ENCODE measurements around the gene CCDC70.

Gene CCDC70

DNA sequence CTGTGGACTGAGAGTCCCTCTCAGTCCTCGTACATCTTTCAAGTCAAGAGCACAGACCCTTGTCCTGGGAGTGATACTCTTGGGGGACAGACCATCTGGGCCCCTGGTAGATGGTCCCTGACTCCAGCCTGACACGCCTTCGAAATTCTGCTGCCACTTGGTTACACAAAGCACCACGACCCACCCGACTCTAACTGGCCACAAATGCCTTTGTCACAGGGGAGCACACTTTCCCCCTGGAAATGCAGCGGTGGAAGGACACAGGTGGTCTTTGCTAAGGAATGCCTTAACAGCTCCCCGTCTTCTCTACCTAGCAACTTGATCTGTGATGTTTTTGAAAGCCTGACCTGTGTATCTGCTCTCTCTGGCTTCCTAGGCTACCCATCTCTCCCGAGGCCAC, 44.1 kb upstream of the CCDC70 start:
- TF ChIP-seq ZNF404 (tag by site-specific recombination; IDR thresholded peaks at IDR 0.05): no peak
- no peak for TF ChIP-seq HOXD13 (CRISPR knock-in tag; IDR thresholded peaks at IDR 0.05; ENCODE audit: borderline replicate concordance)
- TF ChIP-seq ZEB2 (tag by site-specific recombination; IDR thresholded peaks at IDR 0.05): no peak
- TF ChIP-seq ZFP3 (tag by site-specific recombination; IDR thresholded peaks at IDR 0.05; ENCODE audit: low read depth): no peak
- TF ChIP-seq ZNF184 (tag by site-specific recombination; IDR thresholded peaks at IDR 0.05): no peak
- no peak for TF ChIP-seq ZNF211 (tag by site-specific recombination; IDR thresholded peaks at IDR 0.05; ENCODE audit: low read depth)
- CTCF ChIA-PET: no interaction called here

GRCh38 chr13:51818276-51818675, 43.5 kb upstream of the CCDC70 start:
- no peaks in the 10 kb centered on the region for H3K4me1 ChIP-seq (ENCODE audit: control insufficient read depth, insufficient read depth, low read length)
- no peaks in the 10 kb centered on the region for H3K36me3 ChIP-seq (ENCODE audit: control insufficient read depth in 2 of 2, insufficient read depth in 1 of 2, low read length in 2 of 2)
- H3K9me3 ChIP-seq (ENCODE audit: control insufficient read depth, insufficient read depth, low read depth, low read length): no peaks in the 10 kb centered on the region
- CTCF ChIA-PET: no interaction called here
- POLR2A ChIA-PET: no interaction called here
- no peak overlapping the region for H3K4me3 ChIP-seq (ENCODE audit: low read depth, low read length)
- TF ChIP-seq ZNF350 (tag by site-specific recombination; IDR thresholded peaks at IDR 0.05): no peak
- no peak for TF ChIP-seq ZNF791 (tag by site-specific recombination; IDR thresholded peaks at IDR 0.05)
- TF ChIP-seq ZNF501 (tag by site-specific recombination; IDR thresholded peaks at IDR 0.05): no peak
- no peak for TF ChIP-seq ZNF274 (IDR thresholded peaks at IDR 0.05; ENCODE audit: low read length)
- TF ChIP-seq ZNF274 (tag by site-specific recombination; IDR thresholded peaks at IDR 0.05; ENCODE audit: borderline replicate concordance): no peak
- TF ChIP-seq ZXDB (tag by site-specific recombination; IDR thresholded peaks at IDR 0.05): no peak
- no peak for TF ChIP-seq ZSCAN16 (tag by site-specific recombination; IDR thresholded peaks at IDR 0.05)
- no peak for TF ChIP-seq BCL11B (tag by site-specific recombination; IDR thresholded peaks at IDR 0.05; ENCODE audit: low read depth)
- TF ChIP-seq ZNF645 (tag by site-specific recombination; IDR thresholded peaks at IDR 0.05): no peak
- H3K27ac ChIP-seq (ENCODE audit: extremely low read depth, low read depth, low read length): no peak overlapping the region

More for the DNA sequence above, 44.1 kb upstream of the CCDC70 start:
- POLR2A ChIA-PET: no interaction called here
- no peaks in the 10 kb centered on the region for H3K9me3 ChIP-seq (ENCODE audit: control insufficient read depth, insufficient read depth, low read depth, low read length)
- no peak overlapping the region for H3K4me3 ChIP-seq (ENCODE audit: low read depth, low read length)
- no peak overlapping the region for H3K27ac ChIP-seq (ENCODE audit: extremely low read depth, low read depth, low read length)
- H3K36me3 ChIP-seq (ENCODE audit: control insufficient read depth in 2 of 2, insufficient read depth in 1 of 2, low read length in 2 of 2): no peaks in the 10 kb centered on the region
- no peaks in the 10 kb centered on the region for H3K4me1 ChIP-seq (ENCODE audit: control insufficient read depth, insufficient read depth, low read length)

GRCh38 chr13:51818781-51819511, 42.8 kb upstream of the CCDC70 start:
- H3K9me3 ChIP-seq (ENCODE audit: control insufficient read depth, insufficient read depth, low read depth, low read length): no peaks in the 10 kb centered on the region
- POLR2A ChIA-PET: interaction anchor here (1.0 kb wide), 1 partner anchor 366 kb away, joined by 3 read pairs; the partner anchor contains the start of gene INTS6
- H3K4me1 ChIP-seq (ENCODE audit: control insufficient read depth, insufficient read depth, low read length): no peaks in the 10 kb centered on the region
- H3K4me3 ChIP-seq (ENCODE audit: low read depth, low read length): no peak overlapping the region
- no peaks in the 10 kb centered on the region for H3K36me3 ChIP-seq (ENCODE audit: control insufficient read depth in 2 of 2, insufficient read depth in 1 of 2, low read length in 2 of 2)
- CTCF ChIA-PET: interaction anchor here (0.7 kb wide), 1 partner anchor 391 kb away, joined by 4 read pairs; no protein-coding TSS in a partner anchor
- H3K27ac ChIP-seq (ENCODE audit: extremely low read depth, low read depth, low read length): no peak overlapping the region
- TF ChIP-seq ZNF555 (tag by site-specific recombination; conservative IDR thresholded peaks at IDR 0.05) (no peak), ZNF16 (tag by site-specific recombination; IDR thresholded peaks at IDR 0.05; ENCODE audit: low read depth) (no peak), EGR2 (tag by site-specific recombination; IDR thresholded peaks at IDR 0.05; ENCODE audit: low read depth) (no peak), ZNF629 (tag by site-specific recombination; IDR thresholded peaks at IDR 0.05) (no peak), ZNF112 (tag by site-specific recombination; IDR thresholded peaks at IDR 0.05) (no peak), ZNF585B (tag by site-specific recombination; IDR thresholded peaks at IDR 0.05) (no peak), ZBTB17 (tag by site-specific recombination; IDR thresholded peaks at IDR 0.05) (no peak), ZSCAN23 (tag by site-specific recombination; IDR thresholded peaks at IDR 0.05) (no peak), KLF1 (tag by site-specific recombination; IDR thresholded peaks at IDR 0.05) (no peak), ZBTB7A (tag by site-specific recombination; IDR thresholded peaks at IDR 0.05; ENCODE audit: low read depth) (no peak), ZFP37 (tag by site-specific recombination; IDR thresholded peaks at IDR 0.05) (no peak), ZNF146 (tag by site-specific recombination; IDR thresholded peaks at IDR 0.05) (no peak)
- TF ChIP-seq, protein P1, sequence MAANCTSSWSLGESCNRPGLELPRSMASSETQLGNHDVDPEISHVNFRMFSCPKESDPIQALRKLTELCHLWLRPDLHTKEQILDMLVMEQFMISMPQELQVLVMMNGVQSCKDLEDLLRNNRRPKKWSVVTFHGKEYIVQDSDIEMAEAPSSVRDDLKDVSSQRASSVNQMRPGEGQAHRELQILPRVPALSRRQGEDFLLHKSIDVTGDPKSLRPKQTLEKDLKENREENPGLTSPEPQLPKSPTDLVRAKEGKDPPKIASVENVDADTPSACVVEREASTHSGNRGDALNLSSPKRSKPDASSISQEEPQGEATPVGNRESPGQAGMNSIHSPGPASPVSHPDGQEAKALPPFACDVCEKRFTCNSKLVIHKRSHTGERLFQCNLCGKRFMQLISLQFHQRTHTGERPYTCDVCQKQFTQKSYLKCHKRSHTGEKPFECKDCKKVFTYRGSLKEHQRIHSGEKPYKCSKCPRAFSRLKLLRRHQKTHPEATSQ (tag by site-specific recombination; IDR thresholded peaks at IDR 0.05): no peak
- TF ChIP-seq, protein P2, sequence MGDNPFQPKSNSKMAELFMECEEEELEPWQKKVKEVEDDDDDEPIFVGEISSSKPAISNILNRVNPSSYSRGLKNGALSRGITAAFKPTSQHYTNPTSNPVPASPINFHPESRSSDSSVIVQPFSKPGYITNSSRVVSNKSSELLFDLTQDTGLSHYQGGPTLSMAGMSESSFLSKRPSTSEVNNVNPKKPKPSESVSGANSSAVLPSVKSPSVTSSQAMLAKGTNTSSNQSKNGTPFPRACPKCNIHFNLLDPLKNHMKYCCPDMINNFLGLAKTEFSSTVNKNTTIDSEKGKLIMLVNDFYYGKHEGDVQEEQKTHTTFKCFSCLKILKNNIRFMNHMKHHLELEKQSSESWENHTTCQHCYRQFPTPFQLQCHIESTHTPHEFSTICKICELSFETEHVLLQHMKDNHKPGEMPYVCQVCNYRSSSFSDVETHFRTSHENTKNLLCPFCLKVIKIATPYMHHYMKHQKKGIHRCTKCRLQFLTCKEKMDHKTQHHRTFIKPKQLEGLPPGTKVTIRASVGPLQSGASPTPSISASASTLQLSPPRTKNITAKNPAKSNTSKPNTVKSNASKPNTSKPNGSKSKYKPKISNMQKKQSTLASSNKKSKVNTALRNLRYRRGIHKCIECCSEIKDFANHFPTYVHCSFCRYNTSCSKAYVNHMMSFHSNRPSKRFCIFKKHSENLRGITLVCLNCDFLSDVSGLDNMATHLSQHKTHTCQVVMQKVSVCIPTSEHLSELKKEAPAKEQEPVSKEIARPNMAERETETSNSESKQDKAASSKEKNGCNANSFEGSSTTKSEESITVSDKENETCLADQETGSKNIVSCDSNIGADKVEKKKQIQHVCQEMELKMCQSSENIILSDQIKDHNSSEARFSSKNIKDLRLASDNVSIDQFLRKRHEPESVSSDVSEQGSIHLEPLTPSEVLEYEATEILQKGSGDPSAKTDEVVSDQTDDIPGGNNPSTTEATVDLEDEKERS (tag by site-specific recombination; IDR thresholded peaks at IDR 0.05): no peak

Measured in HEK293 (cell line).